Sigmoid colon (tissue), 7 donors: ENCODE data around the gene EBF4. TPM values are rescaled to one million over a fixed set of nuclear protein-coding genes. Genes with fewer than 3 reads are reported as not detected.

Experiments
- DNase-seq: peaks from one replicate; pipeline ENCODE4 v3.0.0-alpha.2; 2019
- H3K27ac ChIP-seq, 4 donors: fragments of 200-600 bp; sonication (generic); one replicate each; pipeline ENCODE4 v1.5.1; 2016 to 2019; ENCODE audit warnings: mild to moderate bottlenecking in 1 of 4
- H3K27me3 ChIP-seq, 3 donors: fragments of 200-600 bp; sonication (generic); one replicate each; pipeline ENCODE4 v1.5.1; 2019; ENCODE audit warnings: mild to moderate bottlenecking in 1 of 3
- H3K36me3 ChIP-seq, 4 donors: fragments of 200-600 bp; sonication (generic); one replicate each; pipeline ENCODE4 v1.5.1; 2016 to 2019
- H3K4me1 ChIP-seq, 4 donors: fragments of 200-600 bp; sonication (generic); one replicate each; pipeline ENCODE4 v1.5.1; 2017 to 2019
- H3K4me3 ChIP-seq, 4 donors: fragments of 200-600 bp; sonication (generic); one replicate each; pipeline ENCODE4 v1.5.1; 2017 to 2019; ENCODE audit warnings: mild to moderate bottlenecking in 2 of 4, moderate library complexity in 1 of 4
- H3K9me3 ChIP-seq, 4 donors: fragments of 200-600 bp in 3 of 4; sonication (generic) in 3 of 4; one replicate each; pipeline versions ENCODE4 v1.5.1 to v1.6.1; 2013 to 2019
- EP300 ChIP-seq, 4 donors: sonication (generic); formaldehyde crosslinking; IDR thresholded peaks; one replicate each; pipeline ENCODE4 v1.6.1; 2017; ENCODE audit warnings: antibody characterized with exemption in 4 of 4
- POLR2A ChIP-seq, 2 donors: fragments of 450-650 bp; IDR thresholded peaks; one replicate each; pipeline ENCODE4 v1.6.1; 2016; ENCODE audit warnings: antibody characterized with exemption in 2 of 2, mild to moderate bottlenecking in 2 of 2, moderate library complexity in 2 of 2
- POLR2AphosphoS5 ChIP-seq, 4 donors: sonication (generic); formaldehyde crosslinking; IDR thresholded peaks; one replicate each; pipeline ENCODE4 v1.6.1; 2017; ENCODE audit warnings: antibody characterized with exemption in 4 of 4
- WGBS, 2 donors: extraction: QIAGEN DNeasy Blood & Tissue Kit; methylation state at CpG; one replicate each; pipeline ENCODE4 v1.1.7; 2013; 5-methylcytosine and 5-hydroxymethylcytosine counted together
- intact Hi-C: fragments of 100-400 bp; cut with DNase I; formaldehyde crosslinking; loops from one replicate; pipeline ENCODE4 v1.15.1; 2023
- polyA plus RNA-seq, 3 donors: library from polyadenylated mRNA; stranded (reverse); fragments of 200-250 nt; gene quantifications; one replicate each; pipeline ENCODE4 v1.2.3, GENCODE V29; 2013
- total RNA-seq, 4 donors: library from RNA; depleted of rRNA; stranded (reverse); fragments of >200 nt; gene quantifications; one replicate each; pipeline ENCODE4 v1.1.0, GENCODE V29; 2016
- TF ChIP-seq, protein P1 (sequence below), 4 experiments: fragments of 450-650 bp in 3 of 4; fragments of 200-600 bp in 1 of 4; IDR thresholded peaks; one replicate each; pipeline ENCODE4 v1.5.1; 2016 to 2019; ENCODE audit warnings: antibody characterized with exemption in 4 of 4, mild to moderate bottlenecking in 3 of 4, moderate library complexity in 2 of 4
- donor health status: healthy with polysubstance abuse.
- donor health status: Bipolar disorder and iron deficiency.
- donor health status: healthy.

The EBF4 gene
- total and polyA plus RNA-seq, 7 donors, result 1.2 to 37.5 (median 14.8) TPM

DNA sequence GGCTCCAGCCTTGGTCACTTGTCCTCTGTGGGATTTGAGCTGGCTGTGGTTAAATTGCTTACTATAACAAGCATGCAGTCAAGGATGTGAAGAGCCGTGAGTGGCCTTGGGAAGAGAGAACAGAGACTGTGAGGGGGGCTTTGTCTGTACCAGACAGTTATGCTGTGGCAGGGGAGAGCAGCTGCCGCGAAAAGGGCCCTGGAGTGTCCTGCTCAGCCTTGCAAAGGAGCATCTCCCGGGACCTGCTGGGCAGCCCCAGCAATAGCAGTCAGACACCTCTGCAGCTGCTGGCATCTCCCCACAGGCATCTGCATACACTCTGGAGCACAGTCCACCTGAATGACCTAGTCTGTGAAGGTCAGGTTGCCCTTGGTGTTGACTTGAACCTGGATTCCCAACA lies 6.3 kb downstream of the EBF4 start:
- no peak for TF ChIP-seq EP300 (IDR thresholded peaks at IDR 0.05)
- TF ChIP-seq, protein P1, sequence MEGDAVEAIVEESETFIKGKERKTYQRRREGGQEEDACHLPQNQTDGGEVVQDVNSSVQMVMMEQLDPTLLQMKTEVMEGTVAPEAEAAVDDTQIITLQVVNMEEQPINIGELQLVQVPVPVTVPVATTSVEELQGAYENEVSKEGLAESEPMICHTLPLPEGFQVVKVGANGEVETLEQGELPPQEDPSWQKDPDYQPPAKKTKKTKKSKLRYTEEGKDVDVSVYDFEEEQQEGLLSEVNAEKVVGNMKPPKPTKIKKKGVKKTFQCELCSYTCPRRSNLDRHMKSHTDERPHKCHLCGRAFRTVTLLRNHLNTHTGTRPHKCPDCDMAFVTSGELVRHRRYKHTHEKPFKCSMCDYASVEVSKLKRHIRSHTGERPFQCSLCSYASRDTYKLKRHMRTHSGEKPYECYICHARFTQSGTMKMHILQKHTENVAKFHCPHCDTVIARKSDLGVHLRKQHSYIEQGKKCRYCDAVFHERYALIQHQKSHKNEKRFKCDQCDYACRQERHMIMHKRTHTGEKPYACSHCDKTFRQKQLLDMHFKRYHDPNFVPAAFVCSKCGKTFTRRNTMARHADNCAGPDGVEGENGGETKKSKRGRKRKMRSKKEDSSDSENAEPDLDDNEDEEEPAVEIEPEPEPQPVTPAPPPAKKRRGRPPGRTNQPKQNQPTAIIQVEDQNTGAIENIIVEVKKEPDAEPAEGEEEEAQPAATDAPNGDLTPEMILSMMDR (IDR thresholded peaks at IDR 0.05), result no peak
- no peak for TF ChIP-seq POLR2A (IDR thresholded peaks at IDR 0.05)
- Histone ChIP-seq H3K36me3 (no peaks in the 10 kb centered on the region), H3K27me3 (no peaks in the 10 kb centered on the region), H3K9me3 (no peaks in the 10 kb centered on the region), H3K4me1 (peaks cover 0 to 9% (median 6%) of the 10 kb centered on the region in 4 donors), H3K27ac (no peak overlapping the region), H3K4me3 (no peak overlapping the region)
- DNase-seq, result peak; percentile 48
- WGBS, 2 donors, result 65 to 80% methylated on average over 4 of the region's 4 CpGs
- intact Hi-C loops, result loop anchor here (10.0 kb wide), 2 partner anchors 146 to 306 kb away; partner anchors contain the start of genes PCED1A and VPS16

DNA sequence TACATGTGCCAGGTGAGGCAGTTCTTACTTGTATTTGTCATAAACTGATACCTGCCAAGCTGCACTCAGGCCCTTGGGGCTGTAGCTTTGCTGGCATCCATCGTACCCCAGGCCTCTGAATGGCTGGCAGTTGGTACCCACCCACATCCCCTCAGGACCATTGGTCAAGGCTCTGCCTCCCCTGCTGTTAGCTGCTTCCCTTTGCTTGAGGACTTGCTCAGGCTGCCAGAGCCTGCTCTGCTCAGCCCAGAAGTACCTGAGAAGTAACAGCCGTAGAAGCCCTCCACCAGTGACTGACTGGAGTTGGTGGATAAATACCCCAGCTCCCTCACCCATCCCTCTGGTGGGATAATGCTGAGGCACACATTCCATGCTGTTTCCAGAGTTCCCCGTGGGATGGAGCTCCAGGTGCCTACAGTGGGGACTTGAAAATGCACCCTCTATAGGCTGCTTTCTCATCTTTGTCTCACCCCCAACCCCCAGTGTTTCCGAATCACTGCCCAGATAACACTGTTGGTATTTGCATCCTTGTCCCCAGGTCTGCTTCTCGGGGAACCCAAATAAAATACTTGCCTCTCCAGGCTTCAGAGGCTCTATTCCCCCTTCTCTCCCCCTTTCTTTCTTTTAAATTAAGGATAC lies 7.3 kb downstream of the EBF4 start:
- no peak for DNase-seq
- TF ChIP-seq, protein P1 (IDR thresholded peaks at IDR 0.05), result no peak
- TF ChIP-seq POLR2A (IDR thresholded peaks at IDR 0.05) (no peak), POLR2AphosphoS5 (IDR thresholded peaks at IDR 0.05) (no peak), EP300 (IDR thresholded peaks at IDR 0.05) (no peak)
- no peaks in the 10 kb centered on the region for H3K36me3 ChIP-seq
- intact Hi-C loops, result loop anchor here (10.0 kb wide), 2 partner anchors 145 to 305 kb away; partner anchors contain the start of genes PCED1A and VPS16
- H3K27ac ChIP-seq, result no peak overlapping the region
- H3K9me3 ChIP-seq, result no peaks in the 10 kb centered on the region
- no peaks in the 10 kb centered on the region for H3K4me1 ChIP-seq
- WGBS, 2 donors, result 70 to 85% methylated on average over 5 of the region's 5 CpGs
- H3K4me3 ChIP-seq, result no peak overlapping the region
- H3K27me3 ChIP-seq, result no peaks in the 10 kb centered on the region

DNA sequence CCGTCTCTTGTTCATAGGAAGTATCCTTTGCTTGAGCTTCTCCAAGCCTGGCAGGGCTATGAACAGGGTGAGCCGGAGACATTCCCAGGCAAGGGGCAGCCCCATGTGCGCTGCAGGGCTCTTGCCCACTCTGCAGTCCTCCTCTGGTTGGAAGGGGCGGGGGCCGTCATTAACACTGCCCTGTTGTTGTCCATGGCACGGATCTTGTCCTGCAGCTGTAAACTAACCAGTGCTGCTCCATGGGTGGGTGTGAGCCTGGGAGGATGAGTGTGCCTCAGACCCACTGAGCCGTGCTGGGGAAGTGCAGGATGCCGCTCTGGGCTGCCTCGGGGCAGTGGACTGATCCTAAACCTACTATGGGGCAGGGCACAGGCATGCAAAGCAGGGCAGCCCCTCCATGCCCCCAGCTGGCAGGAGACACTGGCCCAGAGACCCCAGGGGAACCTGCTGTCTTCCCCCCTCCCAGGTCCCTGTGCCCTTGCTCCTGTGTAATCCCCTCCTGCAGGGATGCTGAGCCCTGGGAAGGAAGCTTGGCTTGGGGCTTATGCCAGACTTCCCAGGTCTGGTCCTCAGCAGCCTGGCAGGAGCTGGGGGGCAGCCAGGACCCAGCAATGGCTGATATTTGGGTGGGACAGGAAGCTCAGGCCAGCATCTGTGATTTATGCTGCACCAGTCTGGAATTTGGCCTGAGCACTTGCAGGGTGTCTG lies 8.5 kb downstream of the EBF4 start:
- no peak for DNase-seq
- H3K9me3 ChIP-seq, result no peaks in the 10 kb centered on the region
- H3K4me1 ChIP-seq, result no peaks in the 10 kb centered on the region
- 60 to 72% methylated on average over 9 of the region's 9 CpGs for WGBS, 2 donors
- no peak overlapping the region for H3K27ac ChIP-seq
- TF ChIP-seq POLR2A (IDR thresholded peaks at IDR 0.05) (no peak), EP300 (IDR thresholded peaks at IDR 0.05) (no peak), POLR2AphosphoS5 (IDR thresholded peaks at IDR 0.05) (no peak)
- TF ChIP-seq, protein P1 (IDR thresholded peaks at IDR 0.05), result no peak
- H3K36me3 ChIP-seq, result no peaks in the 10 kb centered on the region
- H3K4me3 ChIP-seq, result no peak overlapping the region
- H3K27me3 ChIP-seq, result no peaks in the 10 kb centered on the region
- intact Hi-C loops, result no loop called here

DNA sequence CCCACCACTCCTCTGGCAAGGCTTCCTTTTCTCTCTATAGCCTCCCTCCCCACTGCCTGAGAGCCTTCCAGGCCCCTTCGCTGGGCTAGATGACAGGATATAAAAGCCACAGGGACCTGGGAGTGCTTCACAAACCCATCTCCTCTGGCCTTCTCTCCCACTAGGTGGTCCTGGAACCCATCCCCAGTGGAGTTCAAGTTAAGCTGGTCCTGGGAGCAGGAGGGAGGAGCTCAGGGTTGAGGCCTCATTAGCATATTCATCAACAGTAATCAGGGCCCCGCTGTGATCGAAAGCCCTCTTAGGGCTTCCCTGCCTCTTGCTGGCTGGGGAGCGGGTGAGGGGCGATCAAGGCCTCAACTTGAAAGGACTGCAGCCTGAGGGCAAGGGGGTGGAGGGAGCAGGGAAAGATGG lies 9.1 kb downstream of the EBF4 start:
- no peak for DNase-seq
- H3K27ac ChIP-seq, result no peak overlapping the region
- WGBS, 2 donors, result 78 to 81% methylated on average over 5 of the region's 5 CpGs
- H3K36me3 ChIP-seq, result no peaks in the 10 kb centered on the region
- TF ChIP-seq EP300 (IDR thresholded peaks at IDR 0.05) (no peak), POLR2A (IDR thresholded peaks at IDR 0.05) (no peak), POLR2AphosphoS5 (IDR thresholded peaks at IDR 0.05) (no peak)
- TF ChIP-seq, protein P1 (IDR thresholded peaks at IDR 0.05), result no peak
- no peaks in the 10 kb centered on the region for H3K9me3 ChIP-seq
- no peaks in the 10 kb centered on the region for H3K4me1 ChIP-seq
- no peak overlapping the region for H3K4me3 ChIP-seq
- no peaks in the 10 kb centered on the region for H3K27me3 ChIP-seq
- intact Hi-C loops, result no loop called here
